ENCODE measurements around the gene GPALPP1.

DNA sequence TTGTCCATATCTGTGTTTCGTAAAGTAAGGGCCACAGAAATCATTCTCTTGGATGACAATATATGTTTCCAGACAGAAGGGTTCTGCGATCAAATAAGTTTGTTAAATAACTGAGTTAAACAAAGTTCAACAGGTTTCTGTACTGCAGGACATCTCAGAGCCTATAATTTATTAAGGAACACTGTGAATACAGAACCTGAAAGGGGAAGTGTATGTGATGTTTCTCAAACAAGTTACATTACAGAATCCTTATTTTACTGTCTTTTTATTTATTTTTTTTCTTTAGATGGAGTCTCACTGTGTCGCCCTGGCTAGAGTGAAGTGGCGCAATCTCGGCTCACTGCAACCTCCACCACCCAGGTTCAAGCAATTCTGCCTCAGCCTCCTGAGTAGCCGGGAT lies 75.6 kb downstream of the GPALPP1 start:
- TF ChIP-seq, protein P1, sequence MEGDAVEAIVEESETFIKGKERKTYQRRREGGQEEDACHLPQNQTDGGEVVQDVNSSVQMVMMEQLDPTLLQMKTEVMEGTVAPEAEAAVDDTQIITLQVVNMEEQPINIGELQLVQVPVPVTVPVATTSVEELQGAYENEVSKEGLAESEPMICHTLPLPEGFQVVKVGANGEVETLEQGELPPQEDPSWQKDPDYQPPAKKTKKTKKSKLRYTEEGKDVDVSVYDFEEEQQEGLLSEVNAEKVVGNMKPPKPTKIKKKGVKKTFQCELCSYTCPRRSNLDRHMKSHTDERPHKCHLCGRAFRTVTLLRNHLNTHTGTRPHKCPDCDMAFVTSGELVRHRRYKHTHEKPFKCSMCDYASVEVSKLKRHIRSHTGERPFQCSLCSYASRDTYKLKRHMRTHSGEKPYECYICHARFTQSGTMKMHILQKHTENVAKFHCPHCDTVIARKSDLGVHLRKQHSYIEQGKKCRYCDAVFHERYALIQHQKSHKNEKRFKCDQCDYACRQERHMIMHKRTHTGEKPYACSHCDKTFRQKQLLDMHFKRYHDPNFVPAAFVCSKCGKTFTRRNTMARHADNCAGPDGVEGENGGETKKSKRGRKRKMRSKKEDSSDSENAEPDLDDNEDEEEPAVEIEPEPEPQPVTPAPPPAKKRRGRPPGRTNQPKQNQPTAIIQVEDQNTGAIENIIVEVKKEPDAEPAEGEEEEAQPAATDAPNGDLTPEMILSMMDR (conservative IDR thresholded peaks at IDR 0.05; ENCODE audit: low read depth, low read length) = no peak
- no peak for TF ChIP-seq EZH2 (IDR thresholded peaks at IDR 0.05; ENCODE audit: low read length, unreplicated experiment)

All from PC-3 (cell line).